Effector CD4-positive, alpha-beta T cell (primary cell): ENCODE data around the gene LILRA5. TPM values are rescaled to one million over a fixed set of nuclear protein-coding genes. Genes with fewer than 3 reads are reported as not detected.
"Not testable (repeated sequence)": the region's sequence is repeated elsewhere in the genome, so short reads cannot be mapped to it uniquely, and the experiment has no call there.

ENCODE experiments used
- DNase-seq: peaks from one replicate; pipeline ENCODE4 v3.0.0-alpha.2; 2020
- total RNA-seq: gene quantifications from one replicate; lab custom pipeline; 2026; lab: John Stamatoyannopoulos, UW

Gene LILRA5
- not detected for total RNA-seq

GRCh38 chr19:54312436-54313377, at the start of gene LILRA5:
Gene LILRA5 (minus strand): TSS chr19:54313166. CDS start chr19:54313019, 147 bp downstream.
- no peak for DNase-seq

- DNase-seq: not testable (repeated sequence)
Measured at GRCh38 chr19:54361680-54362422, 48.9 kb upstream of the LILRA5 start.

- peak; percentile 67 for DNase-seq
Measured at GRCh38 chr19:54359149-54359820, 46.3 kb upstream of the LILRA5 start.

GRCh38 chr19:54357381-54357780, 44.4 kb upstream of the LILRA5 start:
- no peak for DNase-seq

GRCh38 chr19:54356444-54357056, 43.6 kb upstream of the LILRA5 start:
- DNase-seq: no peak

- DNase-seq: no peak
Measured at GRCh38 chr19:54355675-54356074, 42.7 kb upstream of the LILRA5 start.

- no peak for DNase-seq
Measured at GRCh38 chr19:54354761-54355160, 41.8 kb upstream of the LILRA5 start.

GRCh38 chr19:54352546-54352945, 39.6 kb upstream of the LILRA5 start:
- DNase-seq: no peak

- no peak for DNase-seq
Measured at GRCh38 chr19:54352041-54352440, 39.1 kb upstream of the LILRA5 start.

GRCh38 chr19:54351474-54351873, 38.5 kb upstream of the LILRA5 start:
- DNase-seq: no peak

- DNase-seq: no peak
Measured at GRCh38 chr19:54345938-54346386, 33.0 kb upstream of the LILRA5 start.

GRCh38 chr19:54343868-54344267, 30.9 kb upstream of the LILRA5 start:
- no peak for DNase-seq

GRCh38 chr19:54341295-54341694, 28.3 kb upstream of the LILRA5 start:
- no peak for DNase-seq

- DNase-seq: no peak
Measured at GRCh38 chr19:54339646-54340358, 26.8 kb upstream of the LILRA5 start.

GRCh38 chr19:54338521-54338920, 25.6 kb upstream of the LILRA5 start:
- no peak for DNase-seq

GRCh38 chr19:54337858-54338230, 24.9 kb upstream of the LILRA5 start:
- DNase-seq: no peak

GRCh38 chr19:54336893-54337857, 24.2 kb upstream of the LILRA5 start:
- no peak for DNase-seq

- no peak for DNase-seq
Measured at GRCh38 chr19:54335979-54336892, 23.3 kb upstream of the LILRA5 start.

- DNase-seq: no peak
Measured at GRCh38 chr19:54335164-54335563, 22.2 kb upstream of the LILRA5 start.
